ENCODE results near the gene SMC3. TPM values are rescaled to one million over a fixed set of nuclear protein-coding genes. Genes with fewer than 3 reads are reported as not detected.

The SMC3 gene
- total RNA-seq, 1 experiment from 2014 or later = 64.3 TPM

DNA sequence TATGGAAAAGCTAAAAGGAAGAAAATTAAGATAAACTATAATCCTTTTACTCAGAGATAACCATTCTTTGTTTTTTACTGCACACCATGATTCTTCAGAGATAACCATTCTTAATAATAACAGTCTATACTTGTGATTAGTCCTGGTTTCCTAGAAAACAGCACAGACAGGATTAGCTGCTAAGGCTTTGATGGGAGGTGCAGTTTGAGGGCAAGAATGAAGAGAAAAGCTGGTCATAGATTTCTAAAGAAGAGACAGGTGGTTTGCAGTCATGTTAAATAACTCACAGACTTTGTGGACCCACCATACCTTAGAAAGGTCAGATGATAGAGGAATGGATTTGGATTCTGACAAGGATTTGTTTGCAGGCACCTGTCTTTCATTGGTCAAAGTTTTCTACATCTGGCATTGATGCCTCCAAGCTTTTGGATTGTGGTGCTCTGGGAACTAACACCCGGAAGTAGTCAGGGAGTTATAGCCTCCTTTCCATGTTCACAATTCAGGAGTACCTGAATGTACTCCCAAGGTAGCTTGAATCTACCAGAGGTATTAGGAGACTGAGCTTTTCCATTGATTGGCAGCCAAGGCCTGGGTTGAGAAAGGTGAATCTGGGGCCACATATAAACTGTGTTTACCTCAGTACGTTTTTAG lies 3.7 kb downstream of the SMC3 start:
- CTCF ChIA-PET = no interaction called here
- intact Hi-C loops (cut with micrococcal nuclease) = no loop called here
- RAD21 ChIA-PET (ENCODE audit: low non-redundant PET in 1 of 2, low total read pairs in 2 of 2, uncharacterized antibody in 2 of 2, unreplicated experiment in 2 of 2) = no interaction called here
- Histone ChIP-seq H2AFZ (ENCODE audit: low read depth, low read length, poor library complexity, severe bottlenecking) (no peak overlapping the region), H3K4me1 (ENCODE audit: control insufficient read depth in 1 of 2, insufficient read depth in 2 of 2, low read length in 2 of 2) (peaks cover 8 to 21% of the 10 kb centered on the region in 2 experiments; a peak in 3 of 4 replicates), H3K79me2 (ENCODE audit: insufficient read depth, low read length) (peaks cover 87% of the 10 kb centered on the region), H3K9me3 (ENCODE audit: control insufficient read depth in 1 of 2, insufficient read depth in 1 of 2, low read depth in 1 of 2, low read length in 2 of 2) (no peaks in the 10 kb centered on the region), H3K4me3 (replicated peaks in 1 of 2; ENCODE audit: low read depth in 1 of 2, low read length in 2 of 2) (no peak overlapping the region), H3K4me2 (ENCODE audit: low read length) (no peak overlapping the region), H3K27ac (ENCODE audit: low read depth, low read length) (no peak overlapping the region), H3K27me3 (ENCODE audit: insufficient read depth, low read length) (no peaks in the 10 kb centered on the region), H3K9me2 (ENCODE audit: insufficient read depth) (no peaks in the 10 kb centered on the region), H4K20me1 (ENCODE audit: insufficient read depth) (peaks cover 25% of the 10 kb centered on the region; the same call in 1 of the 2 replicates), H3K36me3 (ENCODE audit: control insufficient read depth in 1 of 2, insufficient read depth in 2 of 2, low read length in 2 of 2) (peaks cover 17 to 25% of the 10 kb centered on the region in 2 experiments), H3K9ac (ENCODE audit: low read length) (no peak overlapping the region)
- no peak for TF ChIP-seq SRF (IDR thresholded peaks at IDR 0.05; ENCODE audit: low read depth)
- TF ChIP-seq, protein P1, sequence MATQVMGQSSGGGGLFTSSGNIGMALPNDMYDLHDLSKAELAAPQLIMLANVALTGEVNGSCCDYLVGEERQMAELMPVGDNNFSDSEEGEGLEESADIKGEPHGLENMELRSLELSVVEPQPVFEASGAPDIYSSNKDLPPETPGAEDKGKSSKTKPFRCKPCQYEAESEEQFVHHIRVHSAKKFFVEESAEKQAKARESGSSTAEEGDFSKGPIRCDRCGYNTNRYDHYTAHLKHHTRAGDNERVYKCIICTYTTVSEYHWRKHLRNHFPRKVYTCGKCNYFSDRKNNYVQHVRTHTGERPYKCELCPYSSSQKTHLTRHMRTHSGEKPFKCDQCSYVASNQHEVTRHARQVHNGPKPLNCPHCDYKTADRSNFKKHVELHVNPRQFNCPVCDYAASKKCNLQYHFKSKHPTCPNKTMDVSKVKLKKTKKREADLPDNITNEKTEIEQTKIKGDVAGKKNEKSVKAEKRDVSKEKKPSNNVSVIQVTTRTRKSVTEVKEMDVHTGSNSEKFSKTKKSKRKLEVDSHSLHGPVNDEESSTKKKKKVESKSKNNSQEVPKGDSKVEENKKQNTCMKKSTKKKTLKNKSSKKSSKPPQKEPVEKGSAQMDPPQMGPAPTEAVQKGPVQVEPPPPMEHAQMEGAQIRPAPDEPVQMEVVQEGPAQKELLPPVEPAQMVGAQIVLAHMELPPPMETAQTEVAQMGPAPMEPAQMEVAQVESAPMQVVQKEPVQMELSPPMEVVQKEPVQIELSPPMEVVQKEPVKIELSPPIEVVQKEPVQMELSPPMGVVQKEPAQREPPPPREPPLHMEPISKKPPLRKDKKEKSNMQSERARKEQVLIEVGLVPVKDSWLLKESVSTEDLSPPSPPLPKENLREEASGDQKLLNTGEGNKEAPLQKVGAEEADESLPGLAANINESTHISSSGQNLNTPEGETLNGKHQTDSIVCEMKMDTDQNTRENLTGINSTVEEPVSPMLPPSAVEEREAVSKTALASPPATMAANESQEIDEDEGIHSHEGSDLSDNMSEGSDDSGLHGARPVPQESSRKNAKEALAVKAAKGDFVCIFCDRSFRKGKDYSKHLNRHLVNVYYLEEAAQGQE (IDR thresholded peaks at IDR 0.05; ENCODE audit: low read depth) = no peak
- TF ChIP-seq POLR2AphosphoS5 (IDR thresholded peaks at IDR 0.05; ENCODE audit: low read depth, low read length) = no peak
- BruUV-seq (replicated peaks) = no TSS peak
- no peak for ATAC-seq
- POLR2A ChIA-PET = no interaction called here
- no peak for DNase-seq (ENCODE audit: low read depth, low spot score)

DNA sequence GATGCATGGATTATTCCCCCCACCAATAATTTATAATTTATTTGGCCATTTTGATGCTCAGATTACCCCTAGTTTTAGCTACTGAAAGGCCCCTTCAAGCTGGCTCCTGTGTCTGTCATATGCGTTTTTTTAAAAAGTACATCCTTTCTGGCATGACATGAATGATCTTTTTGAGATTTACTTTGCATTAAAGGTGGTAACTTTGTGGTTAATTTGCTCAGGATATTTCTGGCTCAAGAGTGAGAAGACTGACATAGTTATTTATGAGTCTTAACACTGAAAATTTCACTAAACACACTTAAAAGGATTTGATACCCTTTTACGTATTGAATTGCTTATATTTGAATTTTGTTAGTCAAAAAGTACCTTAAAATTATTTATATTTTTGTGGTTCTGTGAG lies 5.4 kb downstream of the SMC3 start:
- Histone ChIP-seq H3K27me3 (ENCODE audit: insufficient read depth, low read length) (no peaks in the 10 kb centered on the region), H3K9me3 (ENCODE audit: control insufficient read depth in 1 of 2, insufficient read depth in 1 of 2, low read depth in 1 of 2, low read length in 2 of 2) (no peaks in the 10 kb centered on the region), H3K79me2 (ENCODE audit: insufficient read depth, low read length) (peaks cover 95% of the 10 kb centered on the region), H3K9ac (ENCODE audit: low read length) (no peak overlapping the region), H3K4me1 (ENCODE audit: control insufficient read depth in 1 of 2, insufficient read depth in 2 of 2, low read length in 2 of 2) (peaks cover 5 to 12% of the 10 kb centered on the region in 2 experiments; a peak in 3 of 4 replicates), H3K4me2 (ENCODE audit: low read length) (no peak overlapping the region), H3K9me2 (ENCODE audit: insufficient read depth) (no peaks in the 10 kb centered on the region), H3K4me3 (replicated peaks in 1 of 2; ENCODE audit: low read depth in 1 of 2, low read length in 2 of 2) (no peak overlapping the region), H3K27ac (ENCODE audit: low read depth, low read length) (no peak overlapping the region), H3K36me3 (ENCODE audit: control insufficient read depth in 1 of 2, insufficient read depth in 2 of 2, low read length in 2 of 2) (peaks cover 27 to 33% of the 10 kb centered on the region in 2 experiments), H4K20me1 (ENCODE audit: insufficient read depth) (peaks cover 34% of the 10 kb centered on the region; the same call in 1 of the 2 replicates), H2AFZ (ENCODE audit: low read depth, low read length, poor library complexity, severe bottlenecking) (no peak overlapping the region)
- ATAC-seq (no peak), DNase-seq (ENCODE audit: low read depth, low spot score) (no peak)
- CTCF ChIA-PET = no interaction called here
- BruUV-seq (replicated peaks) = no TSS peak
- intact Hi-C loops (cut with micrococcal nuclease) = no loop called here
- RAD21 ChIA-PET (ENCODE audit: low non-redundant PET in 1 of 2, low total read pairs in 2 of 2, uncharacterized antibody in 2 of 2, unreplicated experiment in 2 of 2) = no interaction called here
- POLR2A ChIA-PET = no interaction called here
- TF ChIP-seq EZH2phosphoT487 (IDR thresholded peaks at IDR 0.05; ENCODE audit: borderline replicate concordance) = no peak
- TF ChIP-seq ZFX (IDR thresholded peaks at IDR 0.05) = no peak
- no peak for TF ChIP-seq SIN3A (IDR thresholded peaks at IDR 0.05; ENCODE audit: low read depth)
- TF ChIP-seq, protein P2, sequence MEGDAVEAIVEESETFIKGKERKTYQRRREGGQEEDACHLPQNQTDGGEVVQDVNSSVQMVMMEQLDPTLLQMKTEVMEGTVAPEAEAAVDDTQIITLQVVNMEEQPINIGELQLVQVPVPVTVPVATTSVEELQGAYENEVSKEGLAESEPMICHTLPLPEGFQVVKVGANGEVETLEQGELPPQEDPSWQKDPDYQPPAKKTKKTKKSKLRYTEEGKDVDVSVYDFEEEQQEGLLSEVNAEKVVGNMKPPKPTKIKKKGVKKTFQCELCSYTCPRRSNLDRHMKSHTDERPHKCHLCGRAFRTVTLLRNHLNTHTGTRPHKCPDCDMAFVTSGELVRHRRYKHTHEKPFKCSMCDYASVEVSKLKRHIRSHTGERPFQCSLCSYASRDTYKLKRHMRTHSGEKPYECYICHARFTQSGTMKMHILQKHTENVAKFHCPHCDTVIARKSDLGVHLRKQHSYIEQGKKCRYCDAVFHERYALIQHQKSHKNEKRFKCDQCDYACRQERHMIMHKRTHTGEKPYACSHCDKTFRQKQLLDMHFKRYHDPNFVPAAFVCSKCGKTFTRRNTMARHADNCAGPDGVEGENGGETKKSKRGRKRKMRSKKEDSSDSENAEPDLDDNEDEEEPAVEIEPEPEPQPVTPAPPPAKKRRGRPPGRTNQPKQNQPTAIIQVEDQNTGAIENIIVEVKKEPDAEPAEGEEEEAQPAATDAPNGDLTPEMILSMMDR (IDR thresholded peaks at IDR 0.05 in 2 of 3, conservative IDR thresholded peaks at IDR 0.05 in 1 of 3; ENCODE audit: borderline replicate concordance in 1 of 3, insufficient read depth in 1 of 3, low read depth in 2 of 3, low read length in 2 of 3) = no peak
- no peak for TF ChIP-seq ELF1 (IDR thresholded peaks at IDR 0.05; ENCODE audit: borderline replicate concordance, low read depth)
- TF ChIP-seq YY1 (IDR thresholded peaks at IDR 0.05; ENCODE audit: extremely low read depth, insufficient replicate concordance, low read depth, low read length) = no peak
- no peak for TF ChIP-seq ZNF274 (IDR thresholded peaks at IDR 0.05; ENCODE audit: low read depth, low read length)
- TF ChIP-seq, protein P3, sequence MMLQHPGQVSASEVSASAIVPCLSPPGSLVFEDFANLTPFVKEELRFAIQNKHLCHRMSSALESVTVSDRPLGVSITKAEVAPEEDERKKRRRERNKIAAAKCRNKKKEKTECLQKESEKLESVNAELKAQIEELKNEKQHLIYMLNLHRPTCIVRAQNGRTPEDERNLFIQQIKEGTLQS (IDR thresholded peaks at IDR 0.05) = no peak
- TF ChIP-seq CEBPB (IDR thresholded peaks at IDR 0.05; ENCODE audit: low read depth) = no peak

Data from HCT116 (cell line).